K562 (cell line): Measurements from ENCODE around the gene PYGM. TPM values are rescaled to one million over a fixed set of nuclear protein-coding genes. Genes with fewer than 3 reads are reported as not detected.

ENCODE experiments used
- ATAC-seq: fragments of 200-7000 bp; cut with Tn5 transposase; 3 replicates; pipeline ENCODE4 v1.9.1; 2020; ENCODE audit warnings: moderate library complexity
- BruUV-seq: library from RNA; stranded (reverse); fragments of 400-500 nt; replicated peaks from 2 replicates; lab custom pipeline; 2021; lab: Mats Ljungman, UMichigan
- CTCF ChIA-PET: fragments of 300-600 bp; formaldehyde crosslinking; extraction: SDS; loops from one replicate; lab custom pipeline; 2021; ENCODE audit warnings: low intra/inter-chr PET ratio; lab: Yijun Ruan, JAX
- POLR2A ChIA-PET: fragments of 300-600, 350-650 bp; sonication (Branson Sonifier 250); formaldehyde crosslinking; extraction: SDS; loops from one replicate; lab custom pipeline; 2021; ENCODE audit warnings: antibody characterized with exemption, inconsistent platforms; lab: Yijun Ruan, JAX
- DNase-seq, 4 experiments: peaks; one replicate each; pipeline versions ENCODE4 v3.0.0 to v3.0.0-alpha.2; 2011 to 2018; ENCODE audit warnings: low spot score in 3 of 4, mixed read lengths in 3 of 4; ENCODE audit errors: extremely low read depth in 1 of 4
- FAIRE-seq: peaks from 2 replicates; lab custom pipeline; 2011; peaks lifted over from hg19 to GRCh38; lab: Jason Lieb, UNC
- H2AFZ ChIP-seq: 2 replicates; pipeline ENCODE4 v1.6.0; 2011; ENCODE audit warnings: low read depth, low read length, control low read depth, inconsistent platforms
- H3K27ac ChIP-seq: fragments of 200-600 bp; 3 replicates; pipeline ENCODE4 v1.8.0; 2011; ENCODE audit warnings: low read depth, mild to moderate bottlenecking, control low read depth, inconsistent platforms, low read length, moderate library complexity, mixed read lengths; ENCODE audit errors: extremely low read depth
- H3K27me3 ChIP-seq, 2 experiments: fragments of 300-600 bp in 1 of 2; 2 replicates in 1 of 2; 3 replicates in 1 of 2; pipeline versions ENCODE4 v1.6.0 to v1.8.0; 2011; ENCODE audit warnings: inconsistent platforms in 2 of 2, low read length in 2 of 2, mild to moderate bottlenecking in 1 of 2, mixed read lengths in 1 of 2, moderate library complexity in 1 of 2; ENCODE audit not compliant: control insufficient read depth in 2 of 2, insufficient read depth in 2 of 2
- H3K36me3 ChIP-seq: fragments of 300-600 bp; 3 replicates; pipeline ENCODE4 v1.8.0; 2011; ENCODE audit warnings: mild to moderate bottlenecking, low read length, inconsistent platforms; ENCODE audit not compliant: control insufficient read depth, insufficient read depth
- H3K4me1 ChIP-seq, 2 experiments: fragments of 200-600 bp in 1 of 2; replicated peaks in 1 of 2; 2 replicates in 1 of 2; 3 replicates in 1 of 2; pipeline versions ENCODE4 v1.5.1 to v1.8.0; 2011; ENCODE audit warnings: inconsistent platforms in 2 of 2, low read length in 2 of 2, mild to moderate bottlenecking in 1 of 2, mixed read lengths in 1 of 2, moderate library complexity in 1 of 2; ENCODE audit not compliant: control insufficient read depth in 2 of 2, insufficient read depth in 2 of 2
- H3K4me2 ChIP-seq: 2 replicates; pipeline ENCODE4 v1.6.1; 2011; ENCODE audit warnings: low read length, control low read depth, inconsistent platforms, mixed read lengths; ENCODE audit not compliant: insufficient read depth
- H3K4me3 ChIP-seq: fragments of 200-600 bp; sonication (generic), shearing (Covaris generic); 2 replicates; pipeline ENCODE4 v1.5.1; 2016; ENCODE audit warnings: control low read depth, inconsistent platforms
- H3K79me2 ChIP-seq: fragments of 200-600 bp; 3 replicates; pipeline ENCODE4 v1.8.0; 2011; ENCODE audit warnings: low read length, inconsistent platforms; ENCODE audit not compliant: control insufficient read depth, insufficient read depth
- H3K9ac ChIP-seq, 2 experiments: 2 replicates each; pipeline versions ENCODE4 v1.6.0 to v1.6.1; 2011; ENCODE audit warnings: low read depth in 2 of 2, low read length in 2 of 2, control low read depth in 1 of 2, inconsistent platforms in 1 of 2, mild to moderate bottlenecking in 1 of 2, mixed read lengths in 1 of 2; ENCODE audit not compliant: insufficient read depth in 1 of 2
- H3K9me1 ChIP-seq: one replicate; pipeline ENCODE4 v1.6.0; 2011; ENCODE audit warnings: inconsistent platforms, mild to moderate bottlenecking, low read length, moderate library complexity; ENCODE audit not compliant: control insufficient read depth, insufficient read depth
- H3K9me3 ChIP-seq: replicated peaks from 2 replicates; pipeline ENCODE4 v1.5.1; 2011; ENCODE audit warnings: low read depth, low read length, inconsistent platforms; ENCODE audit not compliant: control insufficient read depth, insufficient read depth
- H4K20me1 ChIP-seq: replicated peaks from 2 replicates; pipeline ENCODE4 v1.6.1; 2011; ENCODE audit warnings: low read length, inconsistent platforms, mixed read lengths; ENCODE audit not compliant: control insufficient read depth, insufficient read depth
- ARID1B ChIP-seq: fragments of 450-650 bp; IDR thresholded peaks from 2 replicates; pipeline ENCODE4 v1.6.1; 2016; ENCODE audit warnings: antibody characterized with exemption, mild to moderate bottlenecking, inconsistent platforms
- CREB1 ChIP-seq, 2 experiments: sonication (generic) in 1 of 2; formaldehyde crosslinking in 1 of 2; IDR thresholded peaks; 2 replicates each; pipeline versions ENCODE4 v1.6.1 to v1.8.0; 2012 to 2022; ENCODE audit warnings: inconsistent platforms in 1 of 2, mild to moderate bottlenecking in 1 of 2, missing genetic modification reagents in 1 of 2, moderate library complexity in 1 of 2
- DPF2 ChIP-seq: fragments of 450-650 bp; IDR thresholded peaks from 2 replicates; pipeline ENCODE4 v1.6.1; 2016
- EHMT2 ChIP-seq: fragments of 450-650 bp; IDR thresholded peaks from 2 replicates; pipeline ENCODE4 v1.6.1; 2018; ENCODE audit warnings: antibody characterized with exemption
- ETS1 ChIP-seq: conservative IDR thresholded peaks from 2 replicates; pipeline ENCODE4 v1.6.1; 2011; ENCODE audit warnings: low read depth, mild to moderate bottlenecking, low read length; ENCODE audit not compliant: control insufficient read depth
- HDAC2 ChIP-seq: fragments of 450-650 bp; IDR thresholded peaks from 2 replicates; pipeline ENCODE4 v1.6.1; 2016; ENCODE audit warnings: mild to moderate bottlenecking
- IFI16 ChIP-seq: fragments of 250-450 bp; sonication (Bioruptor Pico); IDR thresholded peaks from 2 replicates; pipeline ENCODE4 v2.1.2; 2022; ENCODE audit warnings: mild to moderate bottlenecking, inconsistent platforms
- KDM4B ChIP-seq, 2 experiments: fragments of 450-650 bp in 1 of 2; sonication (generic) in 1 of 2; IDR thresholded peaks; 2 replicates each; pipeline ENCODE4 v1.6.1; 2016 to 2017; ENCODE audit warnings: borderline replicate concordance in 2 of 2, antibody characterized with exemption in 1 of 2, low read depth in 1 of 2, mild to moderate bottlenecking in 1 of 2
- MED1 ChIP-seq: sonication (generic); formaldehyde crosslinking; IDR thresholded peaks from 2 replicates; pipeline ENCODE4 v1.8.1; 2023; ENCODE audit warnings: missing genetic modification reagents, borderline replicate concordance
- PHF21A ChIP-seq: fragments of 450-650 bp; IDR thresholded peaks from 2 replicates; pipeline ENCODE4 v1.6.1; 2017; ENCODE audit warnings: low read depth, borderline replicate concordance
- STAT6 ChIP-seq: sonication (generic); formaldehyde crosslinking; IDR thresholded peaks from 2 replicates; pipeline ENCODE4 v1.8.1; 2023; ENCODE audit warnings: mild to moderate bottlenecking, missing genetic modification reagents
- ZNF696 ChIP-seq: fragments of 250-450 bp; sonication (Bioruptor Pico); conservative IDR thresholded peaks from 2 replicates; pipeline ENCODE4 v1.4.0; 2020; ENCODE audit warnings: mild to moderate bottlenecking, moderate library complexity
- WGBS: fragments of 100-300 bp; shearing (Covaris generic); methylation state at CpG from one replicate; pipeline ENCODE4 v1.1.6; 2016; ENCODE audit warnings: low coverage, mixed read lengths; ENCODE audit not compliant: insufficient coverage; ENCODE audit errors: missing lambda C conversion rate; 5-methylcytosine and 5-hydroxymethylcytosine counted together
- in situ Hi-C: fragments of 300-500 bp; cut with MboI; formaldehyde crosslinking; loops from 4 replicates; pipeline ENCODE4 v1.15.0; 2018; ENCODE audit warnings: inconsistent platforms, mixed read lengths
- intact Hi-C: fragments of 100-400 bp; cut with micrococcal nuclease; formaldehyde crosslinking; loops from 2 replicates; pipeline ENCODE4 v1.14.2; 2022
- polyA plus RNA-seq, 8 experiments: library from polyadenylated mRNA; depleted of rRNA in 4 of 8; stranded (reverse) in 5 of 8; unstranded in 3 of 8; fragments of >200 nt; fragmentation: Nextera tagmentation in 2 of 8; fragmentation: Illumina TruSeq in 1 of 8; extraction: Ambion mirVana in 2 of 8; extraction: Trizol in 1 of 8; gene quantifications; 2 replicates each; pipeline versions ENCODE4 v1.2.1 to v1.2.3, GENCODE V29; 2011 to 2014; ENCODE audit warnings: inconsistent platforms in 1 of 8, missing spikeins in 1 of 8
- total RNA-seq, 7 experiments: library from RNA; depleted of rRNA in 6 of 7; stranded (reverse); fragments of >200 nt in 6 of 7; fragmentation: Illumina TruSeq in 2 of 7; extraction: Trizol in 2 of 7; gene quantifications; 2 replicates each; pipeline versions ENCODE4 v1.2.1 to v1.2.3, GENCODE V29; 2011 to 2021; ENCODE audit warnings: low replicate concordance in 1 of 7

Gene PYGM
- total and polyA plus RNA-seq, 9 of the 15 experiments (the other 6 are each of a cell fraction or from before 2014, with no cell fraction given): 0.07 to 1.5 (median 0.68) TPM

- CTCF ChIA-PET: interaction anchor here (0.5 kb wide), 1 partner anchor 44 kb away, joined by 3 read pairs; no protein-coding TSS in a partner anchor
- H2AFZ ChIP-seq: peak overlapping the region; percentile 77
- peak; percentile 37; the same call in 1 of the 2 replicates for TF ChIP-seq HDAC2
- no peak for TF ChIP-seq ETS1
- TF ChIP-seq CREB1 (IDR thresholded peaks at IDR 0.05): peak; percentile 65; the same call in 1 of the 2 replicates
- TF ChIP-seq CREB1 (CRISPR knock-in tag; IDR thresholded peaks at IDR 0.05): no peak
- no peak for TF ChIP-seq MED1
- TF ChIP-seq EHMT2: no peak
- no peak for TF ChIP-seq PHF21A
- no peak for TF ChIP-seq IFI16
- TF ChIP-seq ARID1B: no peak
- TF ChIP-seq DPF2: no peak
- TF ChIP-seq STAT6: no peak
- no peak for TF ChIP-seq ZNF696 (CRISPR knock-in tag)
- no peak for TF ChIP-seq KDM4B (IDR thresholded peaks at IDR 0.05; ENCODE audit: borderline replicate concordance in 2 of 2, low read depth in 1 of 2)
Measured at GRCh38 chr11:64802370-64803157, 42.8 kb upstream of the PYGM start.

More at GRCh38 chr11:64802370-64803157, 42.8 kb upstream of the PYGM start:
- DNase-seq: peak in 1 of 4 experiments; percentile 30
- Histone ChIP-seq H3K27ac (no peak overlapping the region), H3K4me2 (peak overlapping the region; percentile 91), H3K27me3 (no peaks in the 10 kb centered on the region), H3K9ac (peak overlapping the region in 1 of 2 experiments; percentile 83; a peak in 2 of 4 replicates), H4K20me1 (no peaks in the 10 kb centered on the region), H3K36me3 (peaks cover 38% of the 10 kb centered on the region; the same call in 2 of the 3 replicates), H3K9me3 (no peaks in the 10 kb centered on the region), H3K4me1 (peaks cover 30 to 62% of the 10 kb centered on the region in 2 experiments), H3K79me2 (no peaks in the 10 kb centered on the region), H3K4me3 (peak overlapping the region; percentile 49), H3K9me1 (no peaks in the 10 kb centered on the region)
- no peak for FAIRE-seq
- no TSS peak for BruUV-seq
- ATAC-seq: no peak
- POLR2A ChIA-PET: interaction anchor here (0.7 to 1.4 kb wide), 3 partner anchors 8 to 43 kb away, joined by 3 to 4 read pairs (median 3); partner anchors contain the start of genes PYGM and SF1
- in situ Hi-C loops: no loop called here
- 59% methylated on average over 9 of the region's 54 CpGs for WGBS
- intact Hi-C loops: loop anchor here (2.0 to 5.0 kb wide), 2 partner anchors 24 to 40 kb away; partner anchors contain the start of genes CDC42BPG and SF1
